Fibroblast of peridontal ligament (primary cell): ENCODE results near the gene TOLLIP.
A peak's percentile ranks its signal among the peaks of the same experiment; 100 is the strongest.
"Not testable (repeated sequence)": the region's sequence is repeated elsewhere in the genome, so short reads cannot be mapped to it uniquely, and the experiment has no call there.

ENCODE experiments used
- DNase-seq: peaks from one replicate; pipeline ENCODE4 v3.0.0-alpha.2; 2010; ENCODE audit errors: extremely low read depth

Gene TOLLIP

GRCh38 chr11:1343391-1344055, 34.1 kb upstream of the TOLLIP start:
- DNase-seq = no peak

GRCh38 chr11:1342946-1343345, 33.5 kb upstream of the TOLLIP start:
- no peak for DNase-seq

- DNase-seq = peak; percentile 7
Measured at GRCh38 chr11:1341928-1342524, 32.6 kb upstream of the TOLLIP start.

DNA sequence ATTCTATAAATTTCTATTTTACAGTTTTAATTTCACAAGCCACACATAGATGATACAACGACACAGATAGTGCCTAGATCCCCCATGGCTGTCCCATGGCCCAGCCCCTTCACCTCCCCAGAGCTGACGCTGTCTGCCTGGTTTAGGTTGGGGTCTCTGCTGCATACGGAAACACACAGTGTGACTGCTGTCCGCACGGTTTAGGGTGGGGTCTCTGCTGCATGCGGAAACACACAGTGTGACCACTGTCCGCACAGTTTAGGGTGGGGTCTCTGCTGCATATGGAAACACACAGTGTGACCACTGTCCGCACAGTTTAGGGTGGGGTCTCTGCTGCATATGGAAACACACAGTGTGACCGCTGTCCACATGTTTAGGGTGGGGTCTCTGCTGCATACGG, 31.8 kb upstream of the TOLLIP start:
- not testable (repeated sequence) for DNase-seq

GRCh38 chr11:1340111-1340510, 30.7 kb upstream of the TOLLIP start:
- DNase-seq = no peak

- peak; percentile 20 for DNase-seq
Measured at GRCh38 chr11:1339066-1339675, 29.7 kb upstream of the TOLLIP start.

- no peak for DNase-seq
Measured at GRCh38 chr11:1338201-1339065, 29.0 kb upstream of the TOLLIP start.

DNA sequence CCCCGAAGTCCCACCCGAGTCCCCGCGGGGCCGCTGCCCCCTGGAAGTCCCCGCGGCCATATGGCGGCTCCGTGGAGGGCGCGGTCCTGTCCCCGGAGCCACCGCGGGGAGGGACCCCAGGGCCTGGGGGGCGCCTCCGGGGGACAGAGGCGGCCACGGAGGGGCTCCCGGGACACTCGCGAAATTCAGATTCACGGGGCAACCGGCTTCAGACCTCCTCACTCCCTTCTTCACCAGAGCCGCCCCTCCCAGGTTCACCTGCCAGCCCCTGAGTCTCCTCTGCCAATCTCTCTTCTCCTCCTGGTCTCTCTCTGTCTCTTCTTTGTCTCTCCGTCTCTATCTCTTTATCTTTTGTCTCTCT, 28.2 kb upstream of the TOLLIP start:
- no peak for DNase-seq

DNA sequence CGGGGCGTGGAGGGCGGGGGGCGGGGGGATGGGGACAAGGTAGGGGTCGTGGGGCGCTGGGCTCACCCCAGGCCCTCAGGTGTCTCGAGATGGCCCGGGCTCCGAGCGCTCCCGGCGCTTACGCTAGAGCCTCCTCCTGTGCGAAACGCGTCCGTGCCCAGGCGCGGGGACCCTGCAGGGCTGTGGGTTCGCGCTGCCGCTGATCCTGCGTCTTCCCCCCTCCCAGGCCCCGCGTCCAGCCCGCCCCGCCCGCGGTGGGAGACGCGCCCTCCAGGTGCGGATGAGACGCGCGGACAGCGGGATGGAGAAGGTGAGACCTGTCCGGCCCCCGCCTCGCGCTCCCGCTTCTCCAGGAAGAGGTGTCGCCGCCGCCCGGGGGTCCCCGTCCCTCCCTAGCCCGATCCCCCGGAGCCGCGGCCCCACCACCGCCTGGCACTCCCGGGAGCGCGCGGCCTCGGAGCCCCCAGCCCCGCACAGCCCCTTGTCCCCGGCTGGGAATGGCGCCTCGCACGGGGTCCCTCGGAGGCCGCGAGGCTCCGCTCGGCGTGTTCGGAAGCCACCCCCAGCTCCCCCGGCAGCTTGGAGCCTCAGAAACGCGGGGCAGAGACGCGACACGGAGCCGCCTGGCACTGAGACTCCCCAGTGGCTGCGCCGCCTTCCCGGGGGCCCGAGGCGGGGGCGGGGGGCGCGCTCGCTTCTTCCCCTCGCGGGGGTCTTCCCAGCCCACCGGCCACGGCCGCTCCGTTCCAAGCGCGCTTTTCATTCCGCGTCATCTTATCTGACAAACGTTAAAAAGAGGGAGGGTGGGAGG, 27.6 kb upstream of the TOLLIP start:
- DNase-seq = no peak

DNA sequence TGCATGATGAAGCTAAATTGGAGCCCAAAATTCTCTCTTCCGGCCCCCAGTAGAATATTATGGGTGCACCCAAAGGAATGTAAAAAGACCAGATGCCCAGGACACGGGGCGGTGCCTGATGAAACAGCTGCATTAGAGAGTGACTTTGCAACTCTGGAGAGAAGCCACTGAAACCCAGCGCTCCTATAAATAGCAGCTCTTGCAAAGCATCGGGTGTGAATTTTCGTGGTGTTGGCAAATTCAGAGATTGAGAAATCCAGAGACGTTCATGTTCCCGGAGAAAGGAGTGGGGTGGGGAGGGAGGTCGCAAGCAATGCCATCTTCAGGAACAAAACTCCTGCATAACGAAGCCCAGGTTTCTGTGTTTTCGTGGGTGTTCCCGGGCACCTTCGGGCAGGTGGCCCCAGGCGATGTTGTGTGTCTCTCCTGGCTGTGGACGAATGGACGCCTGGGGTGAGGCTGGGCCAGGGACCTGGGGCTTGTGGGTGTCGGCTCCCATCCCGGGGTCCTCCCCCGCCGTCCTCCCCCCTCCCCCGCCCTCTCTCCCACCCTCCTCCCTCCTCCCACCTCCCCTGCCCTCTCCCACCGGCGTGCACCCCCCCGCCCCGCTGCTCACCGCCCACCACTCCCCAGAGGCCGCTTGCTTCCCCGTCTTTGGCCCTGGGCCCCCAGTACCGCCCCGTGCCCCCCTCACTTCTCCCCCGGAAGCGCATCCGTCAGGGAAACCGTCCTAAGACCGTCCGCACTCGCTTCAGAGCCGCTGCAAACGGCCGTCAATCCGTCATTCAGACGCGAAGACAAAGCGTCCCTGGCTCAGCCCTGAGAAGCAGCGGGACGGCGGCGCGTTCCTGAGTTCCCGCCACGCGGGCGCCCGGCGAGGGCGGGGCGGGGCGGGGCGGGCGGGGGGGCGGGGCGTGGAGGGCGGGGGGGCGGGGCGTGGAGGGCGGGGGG, 26.7 kb upstream of the TOLLIP start:
- DNase-seq = peak; percentile 93

GRCh38 chr11:1335264-1335810, 25.9 kb upstream of the TOLLIP start:
- no peak for DNase-seq

DNA sequence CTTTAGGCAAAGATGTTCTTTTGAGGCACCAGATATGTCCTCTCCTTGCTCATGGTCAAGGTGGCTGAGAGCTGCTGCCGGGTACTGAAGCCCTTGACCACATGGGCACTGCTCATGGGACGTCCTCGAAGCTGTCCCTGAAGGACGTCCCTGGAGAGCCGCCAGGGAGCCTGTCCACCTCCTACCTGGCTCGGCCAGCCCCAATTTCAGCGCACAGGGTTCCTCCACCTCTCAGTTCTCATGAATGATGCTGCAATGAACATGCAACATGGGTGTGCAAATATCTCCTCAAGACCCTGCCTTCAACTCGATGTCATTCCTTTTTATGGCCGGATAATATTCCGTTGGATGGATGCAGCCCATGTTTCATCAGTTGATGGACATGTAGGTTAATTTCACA, 24.4 kb upstream of the TOLLIP start:
- DNase-seq = no peak

DNA sequence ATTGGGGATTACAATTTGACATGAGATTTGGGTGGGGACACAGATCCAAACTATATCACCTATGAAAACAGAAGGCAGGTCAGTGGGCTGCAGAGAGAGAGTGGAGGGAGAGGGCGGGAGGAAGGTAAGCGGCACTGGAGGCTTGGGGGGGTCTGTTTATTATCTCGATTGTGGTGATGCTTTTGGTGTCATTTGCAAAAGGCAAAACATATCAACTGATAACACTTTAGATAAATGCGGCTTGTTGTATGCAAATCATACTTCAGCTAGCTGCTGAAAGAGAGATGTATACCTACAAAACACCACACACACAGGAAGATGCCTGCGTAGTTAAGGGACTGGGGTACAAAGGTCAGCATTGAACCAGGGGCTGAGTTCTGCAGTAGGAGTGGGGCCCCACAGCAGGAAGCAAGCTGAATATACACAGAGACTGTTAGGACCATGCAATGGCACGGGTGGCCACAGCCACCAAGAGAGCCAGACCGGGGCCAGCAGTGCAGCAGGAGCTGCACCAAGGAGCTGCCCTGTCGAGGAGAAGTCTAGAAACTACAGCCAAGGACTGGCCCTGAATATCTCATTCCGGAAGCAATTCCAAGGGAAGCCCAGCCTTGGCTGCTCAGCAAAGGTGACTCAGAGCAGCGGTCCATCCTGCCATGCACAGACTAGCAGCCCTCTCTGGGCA, 23.8 kb upstream of the TOLLIP start:
- no peak for DNase-seq

- DNase-seq = no peak
Measured at GRCh38 chr11:1330473-1330872, 21.0 kb upstream of the TOLLIP start.

DNA sequence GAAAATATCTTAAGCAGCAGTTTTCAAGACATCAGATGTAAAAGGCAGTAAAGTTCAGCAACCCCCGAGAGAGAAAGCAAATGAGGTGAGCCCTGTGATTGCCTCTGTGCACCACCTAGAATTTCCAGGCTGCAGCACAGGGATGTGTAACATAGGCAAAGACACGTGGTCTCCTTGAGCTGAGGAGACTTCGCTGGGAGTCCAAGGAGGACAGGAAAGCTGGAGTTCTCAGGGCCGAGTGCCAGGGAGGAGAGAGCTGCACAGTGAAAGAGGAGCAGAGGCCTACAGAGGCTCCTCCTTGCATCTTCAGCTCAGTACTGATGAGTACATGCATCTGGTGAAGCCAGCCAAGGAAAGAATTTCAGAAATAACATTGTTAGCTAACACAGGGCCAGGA, 17.6 kb upstream of the TOLLIP start:
- DNase-seq = peak; percentile 72

DNA sequence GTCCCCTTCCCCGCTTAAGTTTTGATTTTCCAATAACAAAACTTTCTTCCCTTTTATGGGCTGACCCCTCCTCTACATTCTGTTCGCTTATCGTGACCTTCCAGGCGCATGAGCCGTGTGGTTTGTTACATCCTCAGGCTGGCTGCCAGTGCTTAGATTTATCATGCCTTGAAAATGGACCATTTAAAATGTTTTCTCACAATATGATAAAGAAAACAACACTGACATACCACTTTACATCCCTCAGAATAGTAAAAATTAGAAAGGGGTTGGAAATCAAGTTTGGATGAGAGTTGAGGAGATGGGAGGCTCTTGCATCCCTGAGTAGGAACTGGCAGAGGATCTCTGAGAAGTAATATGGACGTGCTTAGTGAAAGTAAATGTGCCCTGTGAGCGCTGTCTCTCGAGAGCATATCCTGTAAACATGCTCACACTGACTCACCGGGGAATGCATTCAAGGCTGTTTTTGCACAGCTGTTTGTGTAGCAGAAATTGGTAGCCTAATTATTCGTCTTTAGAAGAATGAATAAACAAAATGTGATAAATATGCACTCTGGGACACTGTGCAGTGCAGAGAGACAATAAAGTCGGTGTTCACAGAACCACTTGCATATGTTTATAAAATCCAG, 17.1 kb upstream of the TOLLIP start:
- DNase-seq = peak; percentile 78

- no peak for DNase-seq
Measured at GRCh38 chr11:1323774-1324173, 14.3 kb upstream of the TOLLIP start.

DNA sequence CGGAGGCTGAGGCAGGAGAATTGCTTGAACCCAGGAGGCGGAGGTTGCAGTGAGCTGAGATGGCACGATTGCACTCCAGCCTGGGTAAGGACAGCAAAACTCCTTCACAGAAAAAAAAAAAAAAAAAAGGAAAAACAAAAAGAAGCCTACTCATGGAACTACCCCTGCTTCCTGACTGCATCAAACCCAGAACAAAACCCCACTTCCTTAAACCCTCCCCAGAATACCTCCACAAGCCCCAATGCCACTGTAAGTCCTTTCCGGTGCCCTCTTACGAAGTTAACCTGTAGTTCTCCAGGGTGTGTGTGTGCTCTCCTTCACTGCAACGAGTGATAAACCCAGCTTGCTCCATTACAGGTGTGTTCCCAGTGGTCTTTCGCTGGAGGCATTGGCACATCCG, 8.6 kb upstream of the TOLLIP start:
- no peak for DNase-seq

DNA sequence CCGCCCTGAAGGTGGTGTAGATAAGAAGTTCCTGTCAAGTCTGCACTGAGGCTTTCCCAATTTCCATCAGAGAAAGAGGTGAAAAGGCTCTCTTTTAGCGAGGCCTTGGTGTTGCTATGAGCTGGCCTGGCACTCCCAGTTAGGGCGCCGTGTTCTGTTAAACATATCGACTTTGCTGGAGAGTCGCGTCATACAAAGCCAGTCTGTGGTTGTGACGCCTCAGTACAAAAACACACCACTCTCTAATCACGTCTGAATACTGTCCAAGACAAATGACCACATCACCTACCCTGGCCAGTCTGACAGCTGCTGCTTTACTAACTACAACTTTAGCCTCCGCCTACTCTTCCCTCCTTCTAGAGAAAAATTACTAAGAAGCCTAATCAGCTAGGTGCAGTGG, 8.0 kb upstream of the TOLLIP start:
- no peak for DNase-seq
